RWPE1 (cell line): ENCODE measurements around the gene SLCO4A1.

ENCODE experiments used
- CTCF ChIA-PET: fragments of 350-600 bp; sonication (Branson Sonifier 250); formaldehyde crosslinking; extraction: SDS; loops from one replicate; lab custom pipeline; 2021; lab: Yijun Ruan, JAX
- POLR2A ChIA-PET: fragments of 400-600 bp; formaldehyde crosslinking; extraction: SDS; loops from one replicate; lab custom pipeline; 2020; ENCODE audit warnings: antibody characterized with exemption; ENCODE audit not compliant: low non-redundant PET; lab: Yijun Ruan, JAX
- DNase-seq: peaks from one replicate; pipeline ENCODE4 v3.0.0; 2012; ENCODE audit warnings: low spot score
- H3K27ac ChIP-seq: fragments of 450-650 bp; 2 replicates; pipeline ENCODE4 v1.5.1; 2017
- TF ChIP-seq, protein P1 (sequence below): fragments of 450-650 bp; conservative IDR thresholded peaks from 2 replicates; pipeline ENCODE4 v1.5.1; 2017; ENCODE audit warnings: low read depth, mild to moderate bottlenecking

Gene SLCO4A1

GRCh38 chr20:62648318-62648995, 6.2 kb downstream of the SLCO4A1 start:
- no peak for DNase-seq
- H3K27ac ChIP-seq, result peak overlapping the region; percentile 98
- ChIA-PET CTCF (interaction anchor here (0.6 to 0.7 kb wide), 3 partner anchors 31 to 235 kb away, joined by 3 to 4 read pairs (median 3); no protein-coding TSS in a partner anchor), POLR2A (no interaction called here)
- TF ChIP-seq, protein P1, sequence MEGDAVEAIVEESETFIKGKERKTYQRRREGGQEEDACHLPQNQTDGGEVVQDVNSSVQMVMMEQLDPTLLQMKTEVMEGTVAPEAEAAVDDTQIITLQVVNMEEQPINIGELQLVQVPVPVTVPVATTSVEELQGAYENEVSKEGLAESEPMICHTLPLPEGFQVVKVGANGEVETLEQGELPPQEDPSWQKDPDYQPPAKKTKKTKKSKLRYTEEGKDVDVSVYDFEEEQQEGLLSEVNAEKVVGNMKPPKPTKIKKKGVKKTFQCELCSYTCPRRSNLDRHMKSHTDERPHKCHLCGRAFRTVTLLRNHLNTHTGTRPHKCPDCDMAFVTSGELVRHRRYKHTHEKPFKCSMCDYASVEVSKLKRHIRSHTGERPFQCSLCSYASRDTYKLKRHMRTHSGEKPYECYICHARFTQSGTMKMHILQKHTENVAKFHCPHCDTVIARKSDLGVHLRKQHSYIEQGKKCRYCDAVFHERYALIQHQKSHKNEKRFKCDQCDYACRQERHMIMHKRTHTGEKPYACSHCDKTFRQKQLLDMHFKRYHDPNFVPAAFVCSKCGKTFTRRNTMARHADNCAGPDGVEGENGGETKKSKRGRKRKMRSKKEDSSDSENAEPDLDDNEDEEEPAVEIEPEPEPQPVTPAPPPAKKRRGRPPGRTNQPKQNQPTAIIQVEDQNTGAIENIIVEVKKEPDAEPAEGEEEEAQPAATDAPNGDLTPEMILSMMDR, result no peak

DNA sequence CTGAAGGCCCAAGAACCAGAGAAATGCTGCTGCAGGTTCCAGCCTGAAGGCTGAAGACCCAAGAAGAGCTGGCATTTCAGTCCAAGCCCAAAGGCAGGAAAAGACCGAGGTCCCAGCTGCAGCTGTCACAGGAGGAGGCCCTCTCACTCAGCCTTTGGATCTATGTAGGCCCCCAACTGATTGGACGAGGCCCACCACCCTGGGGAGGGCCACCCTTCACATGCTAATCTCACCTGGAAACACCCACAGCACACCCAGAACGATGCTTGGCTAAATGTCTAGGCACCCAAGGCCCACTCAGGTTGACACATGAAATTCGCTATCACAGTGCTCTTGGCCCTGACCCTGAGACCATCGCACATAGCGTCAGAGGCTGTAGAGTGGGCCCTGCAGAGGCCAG, 6.8 kb downstream of the SLCO4A1 start:
- H3K27ac ChIP-seq, result peak overlapping the region; percentile 98
- no peak for DNase-seq
- ChIA-PET POLR2A (no interaction called here), CTCF (interaction anchor here (0.6 to 1.1 kb wide), 4 partner anchors 32 to 235 kb away, joined by 3 to 4 read pairs (median 3); no protein-coding TSS in a partner anchor)
- TF ChIP-seq, protein P1, result no peak

DNA sequence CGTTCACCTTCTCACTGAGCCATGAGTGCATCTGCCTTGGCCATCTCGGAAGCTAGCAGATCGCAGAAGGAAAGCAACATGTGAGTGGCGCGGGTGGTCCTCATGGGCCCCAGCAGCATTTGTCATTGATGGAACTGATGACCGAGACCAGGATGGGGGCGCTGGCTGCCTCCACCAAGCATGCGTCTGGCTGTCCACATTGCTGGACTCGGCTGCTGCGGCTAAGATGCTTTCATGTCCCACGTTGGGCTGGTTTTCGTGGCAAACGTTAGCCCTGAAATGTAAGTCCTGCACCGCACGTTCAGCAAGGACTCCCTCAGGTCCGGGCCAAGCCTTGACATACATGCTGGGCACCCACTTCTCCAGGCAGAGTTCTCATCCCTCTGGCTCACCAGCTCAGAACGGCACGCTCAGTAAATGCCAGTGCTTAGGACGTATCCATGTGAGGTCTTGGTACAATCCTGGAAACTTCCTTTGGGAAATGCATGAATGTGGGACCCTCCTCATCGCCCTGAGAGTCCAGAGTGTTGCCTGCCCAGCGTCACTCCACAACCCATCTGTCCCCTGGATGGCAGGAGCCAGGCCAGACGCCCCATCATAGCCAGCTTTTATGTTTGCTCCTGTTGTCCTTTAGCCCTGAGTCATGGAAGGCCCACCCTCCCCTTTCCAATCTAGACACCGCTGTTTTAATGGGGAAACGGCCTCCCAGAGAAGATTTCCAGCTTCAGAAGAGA, 8.4 kb downstream of the SLCO4A1 start:
- peak overlapping the region; percentile 98 for H3K27ac ChIP-seq
- no peak for DNase-seq
- CTCF ChIA-PET, result interaction anchor here (0.6 to 0.8 kb wide), 2 partner anchors 206 to 223 kb away, joined by 3 to 5 read pairs; no protein-coding TSS in a partner anchor
- TF ChIP-seq, protein P1, result no peak
- POLR2A ChIA-PET, result interaction anchor here (1.0 to 1.2 kb wide), 2 partner anchors 8 to 144 kb away, joined by 3 read pairs; no protein-coding TSS in a partner anchor

GRCh38 chr20:62651285-62652021, 9.2 kb downstream of the SLCO4A1 start:
- POLR2A ChIA-PET, result interaction anchor here (1.0 to 1.5 kb wide), 3 partner anchors 8 to 143 kb away, joined by 3 to 4 read pairs (median 3); no protein-coding TSS in a partner anchor
- TF ChIP-seq, protein P1, result no peak
- DNase-seq, result peak; percentile 36
- H3K27ac ChIP-seq, result peak overlapping the region; percentile 98
- CTCF ChIA-PET, result interaction anchor here (0.6 to 0.8 kb wide), 4 partner anchors 205 to 1468 kb away, joined by 3 to 5 read pairs (median 4); no protein-coding TSS in a partner anchor

DNA sequence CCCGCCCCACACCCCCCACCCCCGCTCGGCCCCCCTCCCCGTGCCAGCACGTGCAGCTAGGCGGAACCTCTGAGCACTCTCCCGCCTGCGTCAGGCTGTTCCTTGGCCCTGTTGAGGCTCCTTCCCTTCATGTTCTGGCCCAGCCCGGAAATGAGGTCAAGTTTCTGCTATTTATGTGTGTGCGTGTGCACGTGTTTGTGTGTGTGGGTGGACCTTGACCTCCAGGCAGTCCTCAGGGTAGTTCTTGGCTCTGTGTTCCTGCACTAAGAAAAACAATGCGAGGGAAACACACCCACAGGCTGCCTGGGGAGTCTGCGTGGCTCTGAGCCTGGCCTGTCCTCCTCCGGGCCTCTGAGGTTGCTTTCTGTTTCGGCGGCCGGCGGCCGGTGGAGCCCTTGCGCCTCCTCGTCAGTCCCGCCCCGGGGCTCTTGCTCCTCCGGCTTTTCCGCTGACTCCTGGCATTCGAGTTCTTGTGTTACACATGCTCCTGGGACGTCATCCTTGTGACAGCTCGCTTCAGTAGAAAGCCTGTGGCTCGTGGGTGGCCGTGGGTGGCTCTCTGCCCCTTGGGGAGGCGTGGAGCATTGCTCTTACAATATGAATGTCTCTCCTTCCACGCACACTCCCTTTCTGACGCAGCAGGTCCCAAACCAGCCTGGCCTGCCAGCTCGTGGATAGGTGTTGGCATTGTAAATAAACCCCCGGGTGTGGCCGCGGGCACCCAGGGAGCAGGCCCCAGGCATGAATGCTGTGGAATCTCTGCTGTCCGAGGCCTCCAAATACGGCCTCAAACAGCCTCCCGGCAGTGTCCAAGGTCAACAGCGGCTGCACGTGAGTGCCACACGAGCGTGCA, 10.0 kb downstream of the SLCO4A1 start:
- TF ChIP-seq, protein P1, result no peak
- H3K27ac ChIP-seq, result peak overlapping the region; percentile 98
- ChIA-PET CTCF (interaction anchor here (0.6 to 1.1 kb wide), 7 partner anchors 8 to 1468 kb away, joined by 3 to 5 read pairs (median 3); no protein-coding TSS in a partner anchor), POLR2A (interaction anchor here (1.0 to 1.5 kb wide), 2 partner anchors 8 to 142 kb away, joined by 3 to 4 read pairs; no protein-coding TSS in a partner anchor)
- peak; percentile 99 for DNase-seq
